Testis (tissue), 2 donors: ENCODE measurements around the gene BEST2.

Source experiments
- CTCF ChIP-seq, 3 experiments: fragments of 450-650 bp in 2 of 3; fragments of 200-600 bp in 1 of 3; sonication (generic) in 1 of 3; IDR thresholded peaks; one replicate each; pipeline ENCODE4 v1.5.1; 2016 to 2019; ENCODE audit warnings: antibody characterized with exemption in 3 of 3, mild to moderate bottlenecking in 2 of 3, moderate library complexity in 1 of 3
- POLR2A ChIP-seq: fragments of 450-650 bp; IDR thresholded peaks from one replicate; pipeline ENCODE4 v1.6.1; 2017; ENCODE audit warnings: antibody characterized with exemption, mild to moderate bottlenecking, moderate library complexity

DNA sequence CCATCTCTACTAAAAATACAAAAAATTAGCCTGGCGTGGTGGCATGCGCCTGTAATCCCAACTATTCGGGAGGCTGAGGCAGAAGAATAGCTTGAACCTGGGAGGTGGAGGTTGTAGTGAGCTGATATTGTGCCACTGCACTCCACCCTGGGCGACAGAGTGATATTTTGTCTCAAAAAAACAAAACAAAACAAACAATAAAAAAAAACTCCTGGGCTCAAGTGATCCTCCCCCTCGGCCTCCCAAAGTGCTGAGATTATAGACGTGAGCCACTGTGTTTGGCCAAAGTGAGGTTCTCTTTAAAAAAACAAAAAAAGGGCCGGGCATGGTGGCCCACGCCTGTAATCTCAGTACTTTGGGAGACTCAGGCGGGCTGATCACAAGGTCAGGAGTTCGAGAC lies 35.9 kb downstream of the BEST2 start:
- TF ChIP-seq CTCF (IDR thresholded peaks at IDR 0.05) (no peak), POLR2A (no peak)
